ENCODE results near the gene DDX46. TPM values are rescaled to one million over a fixed set of nuclear protein-coding genes. Genes with fewer than 3 reads are reported as not detected.
A peak's percentile ranks its signal among the peaks of the same experiment; 100 is the strongest.

DDX46 gene
- total and polyA plus RNA-seq, 7 donors, result 11.4 to 53.6 (median 35.0) TPM

DNA sequence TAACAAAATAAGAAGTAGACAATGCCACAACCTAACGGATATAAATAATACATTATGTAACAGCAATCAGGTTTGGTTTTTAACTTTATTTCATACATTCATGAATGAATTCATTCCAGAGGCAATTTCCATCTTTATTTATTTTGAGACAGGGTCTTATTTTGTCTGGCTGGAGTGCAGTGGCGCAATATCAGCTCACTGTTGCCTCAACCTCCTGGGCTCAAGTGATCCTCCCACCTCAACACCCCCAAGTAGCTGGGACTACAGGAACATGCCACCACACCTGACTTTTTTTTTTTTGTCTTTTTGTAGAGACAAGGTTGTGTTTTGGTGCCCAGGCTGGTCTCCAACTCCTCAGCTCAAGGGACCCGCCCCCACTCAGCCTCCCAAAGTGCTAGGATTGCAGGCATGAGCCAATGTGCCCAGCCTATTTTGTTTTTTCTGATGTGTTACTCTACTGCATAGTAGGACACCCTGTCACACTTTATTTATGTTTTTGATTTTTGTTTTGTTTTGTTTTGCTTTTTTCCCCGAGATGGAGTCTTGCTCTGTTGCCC, 60.9 kb downstream of the DDX46 start:
- Histone ChIP-seq H3K4me3 (no peak overlapping the region), H3K9me3 (no peaks in the 10 kb centered on the region), H3K36me3 (peaks cover 12 to 94% (median 33%) of the 10 kb centered on the region in 4 donors), H3K27me3 (no peaks in the 10 kb centered on the region), H3K27ac (no peak overlapping the region), H3K4me1 (no peaks in the 10 kb centered on the region)
- 92 to 97% methylated on average over 4 of the region's 4 CpGs for WGBS, 2 donors
- intact Hi-C loops (cut with DNase I), result no loop called here
- no peak for TF ChIP-seq POLR2AphosphoS5 (IDR thresholded peaks at IDR 0.05)
- no peak for DNase-seq

DNA sequence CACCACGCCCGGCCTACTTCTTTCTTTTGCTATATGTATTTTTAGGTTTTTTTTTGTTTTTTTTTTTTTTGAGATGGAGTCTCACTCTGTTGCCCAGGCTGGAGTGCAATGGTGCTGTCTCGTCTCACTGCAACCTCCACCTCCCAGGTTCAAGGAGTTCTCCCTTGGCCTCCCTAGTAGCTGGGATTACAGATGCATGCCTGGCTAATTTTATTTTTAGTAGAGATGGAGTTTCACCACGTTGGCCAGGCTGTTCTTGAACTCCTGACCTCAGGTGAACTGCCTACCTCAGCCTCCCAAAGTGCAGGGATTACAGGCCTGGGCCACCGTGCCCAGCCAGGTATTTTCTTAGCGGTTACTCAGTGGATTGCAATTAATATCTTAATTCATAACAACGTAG, 63.3 kb downstream of the DDX46 start:
- H3K9me3 ChIP-seq, result no peaks in the 10 kb centered on the region
- H3K4me3 ChIP-seq, result no peak overlapping the region
- no peaks in the 10 kb centered on the region for H3K27me3 ChIP-seq
- 86 to 96% methylated on average over 7 of the region's 7 CpGs for WGBS, 2 donors
- no peak for DNase-seq
- H3K27ac ChIP-seq, result no peak overlapping the region
- H3K36me3 ChIP-seq, result peaks cover 9 to 98% (median 37%) of the 10 kb centered on the region in 4 donors
- H3K4me1 ChIP-seq, result no peaks in the 10 kb centered on the region
- intact Hi-C loops (cut with DNase I), result loop anchor here (10.0 kb wide), 1 partner anchor 47 kb away; no protein-coding TSS in a partner anchor
- no peak for TF ChIP-seq POLR2AphosphoS5 (IDR thresholded peaks at IDR 0.05)
- TF ChIP-seq, protein P1, sequence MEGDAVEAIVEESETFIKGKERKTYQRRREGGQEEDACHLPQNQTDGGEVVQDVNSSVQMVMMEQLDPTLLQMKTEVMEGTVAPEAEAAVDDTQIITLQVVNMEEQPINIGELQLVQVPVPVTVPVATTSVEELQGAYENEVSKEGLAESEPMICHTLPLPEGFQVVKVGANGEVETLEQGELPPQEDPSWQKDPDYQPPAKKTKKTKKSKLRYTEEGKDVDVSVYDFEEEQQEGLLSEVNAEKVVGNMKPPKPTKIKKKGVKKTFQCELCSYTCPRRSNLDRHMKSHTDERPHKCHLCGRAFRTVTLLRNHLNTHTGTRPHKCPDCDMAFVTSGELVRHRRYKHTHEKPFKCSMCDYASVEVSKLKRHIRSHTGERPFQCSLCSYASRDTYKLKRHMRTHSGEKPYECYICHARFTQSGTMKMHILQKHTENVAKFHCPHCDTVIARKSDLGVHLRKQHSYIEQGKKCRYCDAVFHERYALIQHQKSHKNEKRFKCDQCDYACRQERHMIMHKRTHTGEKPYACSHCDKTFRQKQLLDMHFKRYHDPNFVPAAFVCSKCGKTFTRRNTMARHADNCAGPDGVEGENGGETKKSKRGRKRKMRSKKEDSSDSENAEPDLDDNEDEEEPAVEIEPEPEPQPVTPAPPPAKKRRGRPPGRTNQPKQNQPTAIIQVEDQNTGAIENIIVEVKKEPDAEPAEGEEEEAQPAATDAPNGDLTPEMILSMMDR (IDR thresholded peaks at IDR 0.05), result no peak
- no peak for TF ChIP-seq POLR2A (IDR thresholded peaks at IDR 0.05)

DNA sequence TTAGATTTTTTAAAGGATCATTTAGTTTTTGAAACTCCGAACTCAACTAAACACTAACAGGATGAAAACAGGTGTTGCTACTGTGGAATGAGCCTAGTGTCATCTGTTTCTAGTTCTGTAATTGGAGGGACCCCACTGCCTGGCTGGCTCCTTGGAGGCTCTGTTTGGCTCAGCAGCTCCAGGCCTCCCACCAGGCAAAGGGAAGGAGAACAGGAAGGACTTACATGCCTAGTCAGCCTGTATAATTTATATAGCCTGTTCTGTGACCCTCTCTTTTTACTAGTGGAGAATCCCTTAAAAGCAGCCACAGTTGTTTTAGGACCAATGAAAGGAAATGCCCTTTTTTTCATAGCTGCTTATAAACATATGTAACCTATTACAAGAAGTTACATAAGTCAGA, 66.1 kb downstream of the DDX46 start:
- Histone ChIP-seq H3K36me3 (peaks cover 4 to 98% (median 33%) of the 10 kb centered on the region in 4 donors), H3K4me1 (no peaks in the 10 kb centered on the region), H3K4me3 (no peak overlapping the region), H3K27ac (no peak overlapping the region), H3K27me3 (no peaks in the 10 kb centered on the region), H3K9me3 (no peaks in the 10 kb centered on the region)
- DNase-seq, result no peak
- WGBS, 2 donors, result 96 to 100% methylated on average over 1 of the region's 1 CpG
- no peak for TF ChIP-seq POLR2AphosphoS5 (IDR thresholded peaks at IDR 0.05)
- TF ChIP-seq POLR2A (IDR thresholded peaks at IDR 0.05), result no peak
- TF ChIP-seq EP300 (IDR thresholded peaks at IDR 0.05), result no peak
- intact Hi-C loops (cut with DNase I), result loop anchor here (10.0 kb wide), 1 partner anchor 50 kb away; no protein-coding TSS in a partner anchor

DNA sequence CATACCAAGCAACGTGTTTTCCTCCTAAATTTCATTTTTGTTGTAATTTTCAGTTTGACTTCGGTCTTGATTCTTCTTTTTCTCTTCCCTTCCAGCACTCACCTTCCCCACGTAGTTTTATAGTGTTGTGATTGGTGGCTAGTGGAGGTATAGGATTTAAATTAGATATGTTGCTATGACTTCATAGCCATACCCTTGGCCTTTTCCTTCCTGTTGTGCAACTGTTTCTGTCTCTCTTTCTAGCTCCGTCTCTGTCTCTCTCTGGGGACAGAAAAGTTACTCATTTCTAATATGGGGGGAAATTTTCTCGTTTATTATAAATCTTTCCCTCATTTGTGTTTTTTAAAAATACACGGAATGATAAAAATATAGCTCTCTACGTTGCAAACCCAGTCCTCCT, 66.6 kb downstream of the DDX46 start:
- no peaks in the 10 kb centered on the region for H3K4me1 ChIP-seq
- H3K27ac ChIP-seq, result no peak overlapping the region
- no peaks in the 10 kb centered on the region for H3K27me3 ChIP-seq
- DNase-seq, result no peak
- H3K9me3 ChIP-seq, result no peaks in the 10 kb centered on the region
- TF ChIP-seq POLR2AphosphoS5 (IDR thresholded peaks at IDR 0.05), result no peak
- no peak for TF ChIP-seq POLR2A (IDR thresholded peaks at IDR 0.05)
- TF ChIP-seq, protein P1 (IDR thresholded peaks at IDR 0.05), result no peak
- no peak for TF ChIP-seq EP300 (IDR thresholded peaks at IDR 0.05)
- WGBS, 2 donors, result 85 to 89% methylated on average over 7 of the region's 7 CpGs
- peaks cover 4 to 98% (median 28%) of the 10 kb centered on the region in 4 donors for H3K36me3 ChIP-seq
- intact Hi-C loops (cut with DNase I), result loop anchor here (10.0 kb wide), 1 partner anchor 50 kb away; no protein-coding TSS in a partner anchor
- no peak overlapping the region for H3K4me3 ChIP-seq

DNA sequence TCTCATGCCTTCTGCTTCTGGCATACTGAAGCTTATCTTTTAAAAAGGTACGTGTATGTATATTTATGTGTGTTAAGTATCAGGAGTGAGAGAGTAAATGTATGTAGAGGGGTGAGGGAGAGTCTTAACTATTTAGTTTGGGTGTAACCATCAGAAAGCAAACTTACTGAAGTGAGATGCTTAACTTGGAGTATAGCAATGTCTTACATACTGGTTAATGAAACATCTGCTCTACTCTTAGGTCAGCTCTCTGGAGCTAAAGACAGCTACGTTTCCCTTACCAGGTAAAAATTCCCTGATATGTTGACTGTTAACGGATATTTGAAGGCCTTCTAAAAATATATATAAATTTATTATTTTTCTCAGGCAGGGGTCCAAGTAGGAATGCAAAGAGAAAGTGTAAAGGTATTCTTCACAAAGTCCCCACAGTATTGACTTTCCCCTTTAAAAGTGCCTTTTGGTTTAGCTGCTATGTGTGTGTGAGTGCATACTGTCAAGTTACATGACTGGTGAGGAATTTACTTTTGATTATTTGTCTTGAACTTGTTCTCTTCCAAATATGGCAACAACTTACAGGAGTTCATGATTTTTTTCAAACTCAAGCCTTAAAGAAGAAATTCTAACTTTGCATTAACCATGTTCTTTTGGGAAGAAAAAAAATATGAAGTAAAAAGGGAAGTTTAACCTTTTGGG, 74.9 kb downstream of the DDX46 start:
- intact Hi-C loops (cut with DNase I), result no loop called here
- no peaks in the 10 kb centered on the region for H3K4me1 ChIP-seq
- H3K27me3 ChIP-seq, result no peaks in the 10 kb centered on the region
- H3K4me3 ChIP-seq, result no peak overlapping the region
- H3K27ac ChIP-seq, result peak overlapping the region in 1 of 4 donors; percentile 69
- no peaks in the 10 kb centered on the region for H3K9me3 ChIP-seq
- TF ChIP-seq POLR2A (IDR thresholded peaks at IDR 0.05) (no peak), POLR2AphosphoS5 (IDR thresholded peaks at IDR 0.05) (no peak)
- TF ChIP-seq, protein P1 (IDR thresholded peaks at IDR 0.05), result no peak
- DNase-seq, result no peak
- 93 to 94% methylated on average over 3 of the region's 3 CpGs for WGBS, 2 donors
- H3K36me3 ChIP-seq, result peaks cover 0 to 74% (median 0%) of the 10 kb centered on the region in 4 donors

All from sigmoid colon (tissue), 7 donors.